Measurements from ENCODE around the gene PRICKLE4. TPM values are rescaled to one million over a fixed set of nuclear protein-coding genes. Genes with fewer than 3 reads are reported as not detected.
"Not testable (repeated sequence)": the region's sequence is repeated elsewhere in the genome, so short reads cannot be mapped to it uniquely, and the experiment has no call there.

Gene PRICKLE4
- total RNA-seq, 1 experiment from 2014 or later: 0.20 TPM

DNA sequence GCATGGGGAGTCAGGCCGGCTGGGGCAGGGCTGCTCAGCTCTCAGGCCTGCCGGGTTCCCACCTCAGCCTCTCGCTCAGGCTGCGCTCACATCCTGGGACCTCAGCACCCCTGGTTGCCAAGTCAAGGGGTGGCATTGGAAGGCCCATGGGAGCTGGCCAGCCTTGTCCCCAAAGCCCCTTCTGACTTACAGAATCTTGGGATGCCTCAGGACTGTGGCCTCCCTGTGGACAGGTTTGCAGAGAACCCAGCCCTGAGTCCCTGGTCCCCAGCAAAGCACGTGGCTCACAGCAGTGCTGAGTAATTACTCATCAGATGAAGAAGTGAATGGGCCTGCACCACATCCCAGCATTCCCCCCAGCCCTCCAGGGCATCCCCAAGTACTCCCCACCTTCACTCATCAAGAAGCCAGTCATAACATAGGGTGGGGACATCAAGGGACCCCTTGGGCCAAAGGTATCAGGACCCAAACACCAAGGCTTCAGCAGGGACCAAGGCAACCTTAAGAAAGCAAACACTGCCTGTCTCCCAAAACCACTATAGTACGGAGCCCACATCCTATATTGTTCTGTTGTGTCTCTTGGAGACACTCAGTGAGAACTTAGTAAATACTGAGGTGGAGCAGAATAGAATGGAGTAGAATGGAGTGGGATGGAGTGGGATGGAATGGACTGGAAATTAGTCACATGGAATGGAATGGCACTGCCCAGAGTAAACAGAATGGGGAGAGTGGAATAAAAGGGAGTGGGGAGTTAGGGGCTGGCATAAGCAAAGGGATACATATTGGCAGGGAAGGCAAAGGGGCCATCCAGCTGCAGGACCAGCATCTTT, 37.0 kb upstream of the PRICKLE4 start:
- in situ Hi-C loops (cut with HindIII; ENCODE audit: low pct_unique_long_range_greater_than_20kb, low sequenced_read_pairs): no loop called here
- DNase-seq (ENCODE audit: low read depth): no peak

DNA sequence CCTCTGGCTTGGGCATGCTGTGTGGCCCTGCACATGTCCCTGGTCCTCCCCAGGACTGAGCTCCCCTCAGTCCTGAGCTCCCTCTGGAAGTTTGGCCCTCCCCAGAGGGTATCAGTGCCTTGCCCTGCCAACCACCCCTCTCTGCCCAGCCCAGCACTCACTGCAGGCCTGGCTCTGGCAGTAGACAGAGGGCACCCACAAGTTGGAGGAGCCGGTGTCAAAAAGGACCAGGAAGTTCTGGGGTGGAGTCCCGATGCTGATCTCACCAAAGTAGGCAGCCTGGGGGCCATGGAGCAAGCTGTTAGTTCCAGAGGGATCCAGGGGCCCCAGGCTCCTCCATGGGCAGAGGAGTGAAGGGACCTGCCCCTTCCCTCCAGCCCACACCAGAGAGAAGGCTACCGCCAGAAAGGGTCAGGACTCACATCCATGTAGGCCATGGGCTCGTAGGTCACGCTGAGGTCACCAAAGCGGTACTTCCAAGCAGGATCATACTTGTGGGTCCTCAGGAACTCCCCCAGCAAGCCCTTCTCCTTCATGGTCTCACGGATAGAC, 36.3 kb upstream of the PRICKLE4 start:
- DNase-seq (ENCODE audit: low read depth): no peak
- in situ Hi-C loops (cut with HindIII; ENCODE audit: low pct_unique_long_range_greater_than_20kb, low sequenced_read_pairs): no loop called here

DNA sequence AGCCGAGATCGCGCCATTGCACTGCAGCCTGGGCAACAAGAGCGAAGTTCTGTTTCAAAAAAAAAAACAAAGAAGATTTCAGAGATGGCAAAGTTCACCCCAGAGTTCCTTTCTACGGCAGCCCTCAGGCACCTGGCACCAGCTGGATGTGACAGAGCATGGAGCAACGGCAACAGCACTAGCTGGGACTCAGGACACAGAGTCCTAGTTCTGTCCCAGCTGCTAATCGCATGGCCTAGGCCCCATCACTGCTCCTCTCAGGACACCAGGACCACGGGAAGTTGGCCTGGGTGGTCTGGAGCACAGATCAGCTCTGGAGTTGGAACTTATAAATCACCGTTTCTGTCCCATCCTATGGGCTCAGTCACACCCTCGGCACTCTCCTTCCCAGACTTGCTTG, 34.5 kb upstream of the PRICKLE4 start:
- no peak for DNase-seq (ENCODE audit: low read depth)
- in situ Hi-C loops (cut with HindIII; ENCODE audit: low pct_unique_long_range_greater_than_20kb, low sequenced_read_pairs): no loop called here

DNA sequence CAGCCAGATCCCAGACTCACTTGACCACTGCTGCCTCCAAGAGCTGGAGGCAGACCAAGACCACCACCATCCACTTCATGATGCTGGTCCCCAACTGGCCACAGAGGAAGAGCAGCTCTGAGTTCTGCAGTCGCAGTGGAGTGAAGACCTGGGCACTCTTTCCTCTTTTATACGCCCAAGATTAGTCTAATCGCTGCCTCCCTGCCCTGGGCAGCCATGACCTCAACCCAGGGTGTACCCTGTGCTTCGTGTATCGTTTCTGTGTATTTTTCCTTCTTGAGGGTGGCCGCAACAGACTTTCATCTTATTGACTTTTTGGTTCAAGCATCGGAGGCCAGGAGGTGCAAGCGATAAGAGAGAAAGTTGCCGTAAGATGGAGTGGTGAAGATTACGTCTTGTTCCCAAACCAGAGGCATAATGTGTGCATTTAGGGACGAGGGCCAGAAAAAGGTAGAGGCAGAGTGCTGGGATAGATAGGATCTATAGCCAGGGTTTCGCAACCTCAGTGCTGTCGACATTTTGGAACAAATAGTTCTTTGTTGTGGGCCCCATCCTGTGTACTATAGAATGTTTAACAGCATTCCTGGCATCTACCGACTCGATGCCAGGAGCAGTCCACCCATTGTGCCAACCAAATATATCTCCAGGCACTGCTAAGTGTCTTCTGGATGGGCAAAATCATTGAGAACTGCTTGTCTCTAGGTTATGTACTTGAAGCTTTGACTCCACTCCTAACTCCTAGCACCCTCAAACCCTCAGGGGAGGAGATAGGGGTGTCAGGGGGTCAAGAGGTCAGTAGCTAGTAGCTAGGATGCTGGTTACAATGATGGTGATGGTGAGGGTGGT, 33.1 kb upstream of the PRICKLE4 start, which contains the start of gene PGC:
Gene PGC, minus strand, starts transcription at position 142 of the 846 bp plus-strand sequence. Its CDS starts 63 bp downstream, at position 79.
- in situ Hi-C loops (cut with HindIII; ENCODE audit: low pct_unique_long_range_greater_than_20kb, low sequenced_read_pairs): no loop called here
- DNase-seq (ENCODE audit: low read depth): no peak

DNA sequence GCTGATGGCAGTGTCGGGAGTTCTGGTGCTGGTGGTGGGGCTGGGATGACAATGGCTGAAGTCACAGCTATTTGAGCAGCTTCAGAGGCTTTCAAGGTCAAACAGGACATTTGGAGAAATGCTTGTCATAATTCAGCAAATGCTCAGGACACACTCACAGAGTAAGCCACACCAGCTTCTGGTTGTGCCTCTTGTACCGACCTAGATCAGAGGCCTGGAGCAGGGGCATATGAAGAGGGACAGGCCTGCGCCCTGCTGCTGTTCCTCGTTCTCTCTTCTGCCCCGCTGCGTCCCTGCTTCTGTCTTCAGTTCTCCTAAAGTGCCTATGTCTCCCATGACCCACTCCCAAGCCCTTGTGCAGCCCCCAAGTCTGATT, 32.5 kb upstream of the PRICKLE4 start:
- in situ Hi-C loops (cut with HindIII; ENCODE audit: low pct_unique_long_range_greater_than_20kb, low sequenced_read_pairs): no loop called here

DNA sequence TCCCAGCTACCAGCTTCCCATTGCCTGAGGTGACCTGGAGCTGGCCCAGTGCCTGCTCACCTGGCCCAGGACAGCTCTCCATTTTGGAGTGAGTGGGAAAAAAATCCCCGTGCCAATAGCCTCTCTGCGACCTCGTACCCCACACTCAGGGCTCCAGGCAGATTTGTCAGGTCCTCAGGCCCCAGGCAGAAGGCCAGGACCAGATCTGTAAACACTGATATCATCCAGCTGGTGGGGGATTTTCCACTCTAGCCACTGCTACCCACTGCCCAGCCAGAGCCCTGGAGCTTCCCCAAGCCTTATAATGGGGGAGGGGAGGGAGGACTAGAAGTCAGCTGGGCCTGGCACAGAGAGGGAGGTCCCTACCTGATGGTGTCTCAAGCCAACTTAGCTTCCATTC, 32.0 kb upstream of the PRICKLE4 start:
- DNase-seq (ENCODE audit: low read depth): no peak
- in situ Hi-C loops (cut with HindIII; ENCODE audit: low pct_unique_long_range_greater_than_20kb, low sequenced_read_pairs): no loop called here

More for the DNA sequence above, 32.5 kb upstream of the PRICKLE4 start:
- DNase-seq (ENCODE audit: low read depth): no peak

DNA sequence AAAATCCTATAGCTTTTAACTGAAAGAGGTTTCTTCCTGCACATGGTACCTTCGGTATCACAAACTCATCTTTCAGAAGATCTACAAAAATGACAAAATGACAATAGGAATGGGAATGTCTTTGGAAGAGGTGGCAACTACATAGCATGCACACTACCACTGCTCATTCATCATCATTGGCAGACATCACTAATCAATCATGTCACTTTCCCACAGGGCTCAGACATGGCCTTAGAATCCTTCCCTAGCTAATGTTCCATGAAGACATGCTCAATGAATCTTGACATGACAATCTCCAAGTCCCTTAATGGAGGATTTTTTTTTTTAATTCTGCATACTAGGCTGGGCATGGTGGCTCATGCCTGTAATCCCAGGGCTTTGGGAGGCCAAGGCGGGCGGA, 30.2 kb upstream of the PRICKLE4 start:
- DNase-seq (ENCODE audit: low read depth): no peak
- in situ Hi-C loops (cut with HindIII; ENCODE audit: low pct_unique_long_range_greater_than_20kb, low sequenced_read_pairs): no loop called here

DNA sequence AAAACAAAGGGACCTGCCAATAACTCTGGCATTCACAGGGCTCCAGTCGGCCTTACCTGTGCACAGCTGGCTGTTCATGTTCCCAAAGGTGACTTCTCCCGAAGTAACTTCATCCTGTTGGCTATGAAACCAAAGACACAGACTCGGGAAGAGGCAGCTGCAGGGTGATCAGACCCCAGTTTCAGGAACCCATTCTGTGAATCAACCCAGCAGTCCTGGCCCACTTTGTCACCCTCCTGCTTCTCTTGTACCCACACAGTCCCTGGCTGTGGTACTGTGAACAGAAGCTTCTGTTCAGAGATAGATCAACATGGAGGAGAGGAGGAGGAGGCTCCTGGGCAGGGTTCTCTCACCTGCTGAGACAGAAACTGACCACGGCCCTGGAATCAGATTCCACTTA, 24.7 kb upstream of the PRICKLE4 start:
- in situ Hi-C loops (cut with HindIII; ENCODE audit: low pct_unique_long_range_greater_than_20kb, low sequenced_read_pairs): no loop called here
- no peak for DNase-seq (ENCODE audit: low read depth)

DNA sequence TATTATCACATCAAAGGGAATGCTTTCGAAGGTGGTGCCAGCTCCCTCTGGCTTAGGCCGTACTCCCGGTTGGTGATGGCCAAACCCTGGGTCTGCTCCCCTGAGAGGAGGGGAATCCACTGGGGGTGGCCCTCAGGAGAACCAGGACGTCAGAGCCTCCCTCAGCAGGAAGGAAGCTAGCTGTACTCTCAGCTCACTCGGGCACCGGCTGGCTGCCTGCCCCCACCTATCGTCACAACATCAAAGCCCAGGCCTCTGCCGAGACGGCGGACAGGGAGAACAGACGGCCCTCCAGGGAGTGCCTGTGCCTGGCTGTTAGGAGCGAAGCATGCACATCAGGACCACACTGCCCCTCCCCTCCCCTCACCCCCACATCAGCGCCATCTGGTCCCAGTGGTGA, 24.2 kb upstream of the PRICKLE4 start:
- in situ Hi-C loops (cut with HindIII; ENCODE audit: low pct_unique_long_range_greater_than_20kb, low sequenced_read_pairs): no loop called here
- no peak for DNase-seq (ENCODE audit: low read depth)

DNA sequence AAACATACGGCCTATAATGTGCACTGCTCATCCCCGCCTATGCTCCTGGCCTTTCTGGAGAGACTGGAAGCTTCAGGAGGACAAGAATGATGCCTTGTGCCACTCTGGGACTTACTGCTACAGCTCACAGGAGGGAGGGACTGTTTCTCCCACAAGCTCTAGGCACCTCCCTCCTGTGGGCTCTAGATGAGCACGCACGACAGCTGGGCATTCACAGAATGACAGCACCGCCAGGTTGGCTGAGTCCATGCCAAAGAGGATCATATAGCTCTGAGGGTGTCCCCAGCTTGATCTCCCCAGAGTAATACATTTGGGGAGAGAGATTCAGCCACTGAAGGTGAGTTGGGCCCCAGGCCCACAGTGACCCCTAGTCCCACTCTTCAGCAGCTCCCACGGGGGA, 23.3 kb upstream of the PRICKLE4 start:
- no peak for DNase-seq (ENCODE audit: low read depth)
- in situ Hi-C loops (cut with HindIII; ENCODE audit: low pct_unique_long_range_greater_than_20kb, low sequenced_read_pairs): no loop called here

DNA sequence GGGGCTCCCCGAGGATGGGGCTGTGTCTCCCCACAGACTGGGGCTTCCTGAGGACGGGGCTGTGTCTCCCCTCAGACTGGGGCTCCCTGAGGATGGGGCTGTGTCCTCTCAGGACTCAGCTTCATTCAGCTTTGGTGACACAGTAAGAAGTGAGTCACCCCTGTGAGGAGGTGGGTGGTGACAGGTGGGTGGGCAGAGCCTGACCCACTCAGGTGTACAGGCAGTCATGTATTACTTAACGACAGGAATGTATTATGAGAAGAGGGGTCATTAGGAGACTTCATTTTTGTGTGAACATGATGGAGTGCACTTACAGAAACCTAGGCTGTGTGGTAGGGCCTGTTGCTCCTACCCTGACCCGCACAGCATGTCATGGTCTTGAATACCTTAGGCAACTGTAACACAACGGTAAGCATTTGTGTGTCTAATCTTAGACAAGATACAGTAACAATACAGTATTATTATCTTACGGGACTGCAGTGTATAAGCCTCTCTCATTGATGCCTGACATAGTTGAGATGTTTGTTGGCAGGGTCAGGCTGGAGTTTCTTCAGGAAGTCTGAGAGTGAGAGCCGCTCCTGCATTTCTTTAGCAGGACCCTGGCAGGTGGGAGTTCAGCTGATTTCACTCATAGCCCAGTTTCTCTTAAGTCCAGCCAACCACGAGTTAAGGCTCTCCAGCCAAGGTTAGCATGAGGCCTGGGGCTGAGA, 22.5 kb upstream of the PRICKLE4 start:
- in situ Hi-C loops (cut with HindIII; ENCODE audit: low pct_unique_long_range_greater_than_20kb, low sequenced_read_pairs): no loop called here
- DNase-seq (ENCODE audit: low read depth): no peak

DNA sequence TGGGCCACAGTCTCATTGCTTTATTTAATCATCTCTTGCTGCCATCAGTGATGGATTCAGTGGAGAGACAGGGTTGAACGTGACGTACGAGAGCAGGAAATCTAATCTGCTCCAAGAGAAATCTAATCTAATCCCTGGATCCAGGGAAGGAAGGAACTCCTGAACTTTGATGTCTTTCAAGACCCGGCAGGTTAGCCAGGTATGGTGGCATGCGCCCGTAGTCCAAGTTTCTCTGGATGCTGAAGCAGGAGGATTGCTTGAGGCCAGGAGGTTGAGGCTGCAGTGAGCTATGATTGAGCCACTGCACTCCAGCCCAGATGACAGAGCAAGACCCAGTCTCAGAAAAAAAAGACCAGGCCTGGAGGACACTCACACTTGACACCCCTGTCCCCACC, 21.9 kb upstream of the PRICKLE4 start:
- no peak for DNase-seq (ENCODE audit: low read depth)
- in situ Hi-C loops (cut with HindIII; ENCODE audit: low pct_unique_long_range_greater_than_20kb, low sequenced_read_pairs): no loop called here

DNA sequence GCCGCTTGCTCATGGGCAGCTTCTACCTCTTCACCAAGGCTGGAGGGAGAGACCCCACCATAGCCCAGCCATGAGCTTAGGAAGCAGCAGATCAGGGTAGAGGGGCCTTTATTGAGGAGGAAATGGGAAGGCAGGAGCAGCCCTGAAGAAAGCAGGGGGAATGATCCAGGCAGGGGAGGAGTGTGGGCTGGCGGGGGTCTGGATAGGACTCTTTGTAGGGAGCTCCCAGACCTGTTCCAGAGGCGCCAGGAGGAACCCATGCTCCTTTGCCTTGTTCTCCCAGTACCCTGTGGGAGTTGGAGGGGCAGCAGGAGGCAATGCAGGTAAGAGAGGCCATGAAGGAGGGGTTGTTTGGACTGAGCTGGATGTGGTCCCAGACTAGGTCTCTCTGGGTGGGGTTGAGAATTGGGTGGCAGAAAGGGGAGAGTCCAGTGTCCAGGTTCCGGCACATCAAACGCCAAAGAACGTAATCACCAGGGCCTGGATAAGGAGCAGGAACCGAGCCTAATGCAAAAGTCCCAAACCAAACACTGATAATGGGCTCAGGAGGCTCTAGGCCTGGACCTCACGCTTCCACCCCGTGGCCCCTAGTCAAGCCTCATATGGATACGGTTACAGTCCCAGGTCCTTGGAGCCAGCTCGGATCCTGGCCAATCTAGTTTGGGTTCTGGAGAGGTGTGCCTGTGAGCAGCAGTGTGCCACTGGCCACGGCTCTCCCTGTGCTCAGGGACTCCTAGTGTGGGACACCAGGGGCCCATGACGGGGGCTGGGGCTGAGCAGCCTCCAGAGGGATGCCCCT, 21.3 kb upstream of the PRICKLE4 start:
- DNase-seq (ENCODE audit: low read depth): no peak
- in situ Hi-C loops (cut with HindIII; ENCODE audit: low pct_unique_long_range_greater_than_20kb, low sequenced_read_pairs): no loop called here

DNA sequence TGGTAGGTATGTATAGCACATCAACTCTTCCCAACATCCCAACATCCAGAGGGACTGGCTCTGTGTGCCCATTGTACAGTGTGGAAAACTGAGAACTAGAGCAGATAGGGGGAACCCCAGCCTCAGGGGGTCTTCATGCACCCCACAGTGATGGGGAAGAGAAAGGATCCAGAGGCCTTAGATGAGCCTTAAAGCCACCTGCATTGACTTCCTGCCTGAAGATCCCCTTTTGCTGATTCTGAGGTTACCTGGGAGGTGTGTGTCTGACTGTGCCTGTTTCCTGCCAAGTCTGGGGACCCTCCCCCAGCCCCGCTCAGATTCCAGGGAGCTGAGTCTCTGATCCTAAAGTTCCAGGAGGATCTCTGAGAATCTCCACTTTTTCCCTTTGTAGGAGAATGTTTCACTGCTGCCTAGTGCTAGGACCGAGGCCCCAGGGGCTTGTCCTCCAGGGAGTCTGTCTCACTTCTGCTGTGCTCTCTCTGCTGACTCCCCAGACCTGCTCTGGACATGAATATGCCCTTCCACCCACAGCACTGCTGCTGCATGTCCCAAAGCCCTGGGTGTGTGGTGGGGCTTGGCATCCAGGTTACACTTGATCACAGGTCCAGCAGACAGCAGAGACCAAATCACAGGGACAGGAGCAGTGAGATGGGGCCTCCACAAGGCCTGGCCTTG, 20.5 kb upstream of the PRICKLE4 start:
- DNase-seq (ENCODE audit: low read depth): no peak
- in situ Hi-C loops (cut with HindIII; ENCODE audit: low pct_unique_long_range_greater_than_20kb, low sequenced_read_pairs): no loop called here

DNA sequence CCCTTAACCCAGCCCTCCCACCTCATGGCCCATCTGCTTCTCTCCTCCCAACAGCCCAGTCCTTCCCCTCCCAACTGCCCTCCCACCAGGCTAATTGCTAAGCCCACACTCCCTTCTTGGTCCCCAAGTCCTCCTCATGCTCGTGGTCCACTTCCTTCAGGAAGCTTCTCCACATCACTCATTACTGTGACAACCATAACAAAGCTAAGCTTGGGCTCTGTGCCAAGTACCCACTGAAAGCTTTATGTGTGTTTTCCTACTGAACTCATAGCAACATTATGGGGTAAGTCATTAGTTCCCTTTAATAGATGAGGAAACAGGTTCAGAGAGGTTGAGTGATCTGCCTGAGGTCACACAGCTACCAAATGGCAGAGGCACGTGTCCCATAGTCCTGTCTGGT, 17.1 kb upstream of the PRICKLE4 start:
- in situ Hi-C loops (cut with HindIII; ENCODE audit: low pct_unique_long_range_greater_than_20kb, low sequenced_read_pairs): no loop called here
- no peak for DNase-seq (ENCODE audit: low read depth)

DNA sequence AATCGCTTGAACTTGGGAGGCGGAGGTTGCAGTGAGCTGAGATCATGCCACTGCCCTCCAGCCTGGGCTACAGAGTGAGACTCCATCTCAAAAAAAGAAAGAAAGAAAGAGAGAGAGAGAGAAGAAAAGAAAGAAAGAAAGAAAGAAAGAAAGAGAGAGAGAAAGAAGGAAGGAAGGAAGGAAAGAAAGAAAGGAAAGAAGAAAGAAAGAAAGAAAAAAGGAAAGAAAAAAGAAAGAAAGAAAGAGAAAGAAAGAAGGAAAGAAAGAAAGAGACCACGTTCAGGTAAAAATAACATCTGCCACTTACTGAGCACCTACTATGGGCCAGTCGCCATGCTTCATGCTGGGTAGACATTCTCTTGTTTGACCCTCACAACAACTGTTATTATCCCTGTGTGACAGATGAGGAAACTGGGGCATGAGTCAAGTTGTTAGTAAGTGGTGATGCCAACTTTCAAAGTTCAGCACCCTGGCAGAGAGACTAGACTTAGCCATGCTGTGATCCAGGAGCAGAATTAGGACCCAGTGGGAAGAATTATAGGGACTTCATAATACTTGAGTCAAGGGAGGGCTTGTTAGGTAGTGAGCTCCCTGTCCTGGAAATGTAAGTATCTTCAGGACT, 14.4 kb upstream of the PRICKLE4 start:
- DNase-seq (ENCODE audit: low read depth); in situ Hi-C loops (cut with HindIII; ENCODE audit: low pct_unique_long_range_greater_than_20kb, low sequenced_read_pairs): not testable (repeated sequence)

Measured in Caki2 (cell line).